ENCODE results near the gene MOB2.
"Not testable (repeated sequence)": the region's sequence is repeated elsewhere in the genome, so short reads cannot be mapped to it uniquely, and the experiment has no call there.

MOB2 gene

GRCh38 chr11:1438967-1439330 lies 47.6 kb downstream of the MOB2 start:
- no peak for DNase-seq

- DNase-seq, result no peak
Observed at GRCh38 chr11:1438261-1438966, 48.2 kb downstream of the MOB2 start.

- no peak for DNase-seq
Observed at GRCh38 chr11:1437500-1437899, 49.1 kb downstream of the MOB2 start.

GRCh38 chr11:1436468-1437039 lies 50.0 kb downstream of the MOB2 start:
- no peak for DNase-seq

GRCh38 chr11:1435820-1436467 lies 50.6 kb downstream of the MOB2 start:
- DNase-seq, result no peak

GRCh38 chr11:1435479-1435819 lies 51.1 kb downstream of the MOB2 start:
- DNase-seq, result not testable (repeated sequence)

GRCh38 chr11:1433977-1434640 lies 52.5 kb downstream of the MOB2 start:
- DNase-seq, result no peak

GRCh38 chr11:1433568-1433967 lies 53.0 kb downstream of the MOB2 start:
- no peak for DNase-seq

- DNase-seq, result no peak
Observed at GRCh38 chr11:1428762-1429316, 57.7 kb downstream of the MOB2 start.

GRCh38 chr11:1425439-1425838 lies 61.1 kb downstream of the MOB2 start:
- DNase-seq, result no peak

- no peak for DNase-seq
Observed at GRCh38 chr11:1425006-1425405, 61.6 kb downstream of the MOB2 start.

- not testable (repeated sequence) for DNase-seq
Observed at GRCh38 chr11:1423406-1423805, 63.2 kb downstream of the MOB2 start.

- no peak for DNase-seq
Observed at GRCh38 chr11:1422981-1423380, 63.6 kb downstream of the MOB2 start.

- DNase-seq, result no peak
Observed at GRCh38 chr11:1422481-1422880, 64.1 kb downstream of the MOB2 start.

- DNase-seq, result no peak
Observed at GRCh38 chr11:1421291-1421690, 65.3 kb downstream of the MOB2 start.

- no peak for DNase-seq
Observed at GRCh38 chr11:1419811-1420210, 66.8 kb downstream of the MOB2 start.

Data from CD4-positive, alpha-beta T cell treated with Interleukin-4 for 4 hours (primary cell).